ENCODE data around the gene RPA4.
"Not testable (repeated sequence)": the region's sequence is repeated elsewhere in the genome, so short reads cannot be mapped to it uniquely, and the experiment has no call there.

RPA4 gene

GRCh38 chrX:96883608-96884007, at the start of gene RPA4:
RPA4 (plus strand) TSS chrX:96883908; CDS start chrX:96884311, 403 bp downstream.
- no peak for DNase-seq (ENCODE audit: low read depth in 2 of 2, low spot score in 1 of 2)

- DNase-seq (ENCODE audit: low read depth in 2 of 2, low spot score in 1 of 2): no peak
These were observed 49.6 kb upstream of the RPA4 start for GRCh38 chrX:96834137-96834536.

- no peak for DNase-seq (ENCODE audit: low read depth in 2 of 2, low spot score in 1 of 2)
These were observed 47.9 kb upstream of the RPA4 start for GRCh38 chrX:96835660-96836289.

- no peak for DNase-seq (ENCODE audit: low read depth in 2 of 2, low spot score in 1 of 2)
These were observed 45.9 kb upstream of the RPA4 start for GRCh38 chrX:96837808-96838207.

GRCh38 chrX:96838537-96838936, 45.2 kb upstream of the RPA4 start:
- DNase-seq (ENCODE audit: low read depth in 2 of 2, low spot score in 1 of 2): no peak

- DNase-seq (ENCODE audit: low read depth in 2 of 2, low spot score in 1 of 2): no peak
These were observed 42.4 kb upstream of the RPA4 start for GRCh38 chrX:96841325-96841724.

GRCh38 chrX:96841866-96842265, 41.8 kb upstream of the RPA4 start:
- DNase-seq (ENCODE audit: low read depth in 2 of 2, low spot score in 1 of 2): not testable (repeated sequence)

GRCh38 chrX:96843566-96843965, 40.1 kb upstream of the RPA4 start:
- no peak for DNase-seq (ENCODE audit: low read depth in 2 of 2, low spot score in 1 of 2)

GRCh38 chrX:96846841-96847240, 36.9 kb upstream of the RPA4 start:
- DNase-seq (ENCODE audit: low read depth in 2 of 2, low spot score in 1 of 2): no peak

- DNase-seq (ENCODE audit: low read depth in 2 of 2, low spot score in 1 of 2): not testable (repeated sequence)
These were observed 24.3 kb upstream of the RPA4 start for GRCh38 chrX:96859422-96859821.

- DNase-seq (ENCODE audit: low read depth in 2 of 2, low spot score in 1 of 2): no peak
These were observed 22.5 kb upstream of the RPA4 start for GRCh38 chrX:96861218-96861617.

- DNase-seq (ENCODE audit: low read depth in 2 of 2, low spot score in 1 of 2): no peak
These were observed 22.0 kb upstream of the RPA4 start for GRCh38 chrX:96861661-96862060.

- DNase-seq (ENCODE audit: low read depth in 2 of 2, low spot score in 1 of 2): no peak
These were observed 319 bp downstream of the RPA4 start for GRCh38 chrX:96884027-96884426.

GRCh38 chrX:96889726-96890125, 6.0 kb downstream of the RPA4 start:
- no peak for DNase-seq (ENCODE audit: low read depth in 2 of 2, low spot score in 1 of 2)

GRCh38 chrX:96906741-96907140, 23.0 kb downstream of the RPA4 start:
- DNase-seq (ENCODE audit: low read depth in 2 of 2, low spot score in 1 of 2): no peak

- DNase-seq (ENCODE audit: low read depth in 2 of 2, low spot score in 1 of 2): no peak
These were observed 24.0 kb downstream of the RPA4 start for GRCh38 chrX:96907516-96908272.

- DNase-seq (ENCODE audit: low read depth in 2 of 2, low spot score in 1 of 2): no peak
These were observed 25.6 kb downstream of the RPA4 start for GRCh38 chrX:96909291-96909690.

- no peak for DNase-seq (ENCODE audit: low read depth in 2 of 2, low spot score in 1 of 2)
These were observed 35.2 kb downstream of the RPA4 start for GRCh38 chrX:96918864-96919263.

- no peak for DNase-seq (ENCODE audit: low read depth in 2 of 2, low spot score in 1 of 2)
These were observed 36.0 kb downstream of the RPA4 start for GRCh38 chrX:96919672-96920071.

- no peak for DNase-seq (ENCODE audit: low read depth in 2 of 2, low spot score in 1 of 2)
These were observed 40.9 kb downstream of the RPA4 start for GRCh38 chrX:96924581-96924980.

GRCh38 chrX:96929036-96929435, 45.3 kb downstream of the RPA4 start:
- no peak for DNase-seq (ENCODE audit: low read depth in 2 of 2, low spot score in 1 of 2)

Measured in stimulated activated CD8-positive, alpha-beta memory T cell treated with anti-CD3 and anti-CD28 coated beads, Interleukin-4, amount 100 ng/mL, for 1 hour (primary cell).